GM23338 (cell line): ENCODE data around the gene PCP4. TPM values are rescaled to one million over a fixed set of nuclear protein-coding genes. Genes with fewer than 3 reads are reported as not detected.

Experiments used
- ATAC-seq: fragments of 200-7000 bp; cut with Tn5 transposase; 3 replicates; pipeline ENCODE4 v1.9.1; 2020
- DNase-seq: peaks from one replicate; pipeline ENCODE4 v3.0.0-alpha.2; 2015; ENCODE audit warnings: low spot score
- H2AFZ ChIP-seq: fragments of 200-600 bp; sonication (generic); 2 replicates; pipeline ENCODE4 v1.8.0; 2016; ENCODE audit warnings: antibody characterized with exemption, mild to moderate bottlenecking, moderate library complexity
- H3F3A ChIP-seq: fragments of 200-600 bp; sonication (generic); replicated peaks from 2 replicates; pipeline ENCODE4 v1.8.0; 2017; ENCODE audit warnings: antibody characterized with exemption, mixed run types, low read depth
- H3K27ac ChIP-seq: fragments of 200-600 bp; sonication (generic); 2 replicates; pipeline ENCODE4 v1.6.1; 2016; ENCODE audit warnings: low read depth
- H3K27me3 ChIP-seq: fragments of 200-600 bp; sonication (generic); 2 replicates; pipeline ENCODE4 v1.8.0; 2016; ENCODE audit warnings: mild to moderate bottlenecking, mixed run types, moderate library complexity; ENCODE audit not compliant: insufficient read depth
- H3K36me3 ChIP-seq: fragments of 200-600 bp; sonication (generic); 2 replicates; pipeline ENCODE4 v1.8.0; 2016; ENCODE audit warnings: mild to moderate bottlenecking; ENCODE audit not compliant: insufficient read depth
- H3K4me1 ChIP-seq: fragments of 200-600 bp; sonication (generic); 2 replicates; pipeline ENCODE4 v1.8.0; 2016; ENCODE audit warnings: mild to moderate bottlenecking, moderate library complexity; ENCODE audit not compliant: insufficient read depth
- H3K4me2 ChIP-seq: fragments of 200-600 bp; sonication (generic); 2 replicates; pipeline ENCODE4 v1.7.1; 2017; ENCODE audit warnings: mixed run types
- H3K4me3 ChIP-seq: fragments of 200-600 bp; sonication (generic); 2 replicates; pipeline ENCODE4 v1.6.1; 2016; ENCODE audit warnings: mixed run types
- H3K79me2 ChIP-seq: fragments of 200-600 bp; sonication (generic); replicated peaks from 2 replicates; pipeline ENCODE4 v1.8.0; 2017; ENCODE audit warnings: mild to moderate bottlenecking; ENCODE audit not compliant: insufficient read depth
- H3K9me2 ChIP-seq: fragments of 200-600 bp; sonication (generic); 2 replicates; pipeline ENCODE4 v1.8.0; 2017; ENCODE audit not compliant: insufficient read depth
- H4K20me1 ChIP-seq: fragments of 200-600 bp; sonication (generic); replicated peaks from 2 replicates; pipeline ENCODE4 v1.8.0; 2017; ENCODE audit warnings: mild to moderate bottlenecking; ENCODE audit not compliant: insufficient read depth
- H3K27ac Mint-ChIP-seq: 2 replicates; pipeline ENCODE4 v1.8.0; 2020; ENCODE audit warnings: inconsistent platforms, mild to moderate bottlenecking, moderate library complexity, mixed read lengths
- H3K27me3 Mint-ChIP-seq: 3 replicates; pipeline ENCODE4 v1.8.0; 2022; ENCODE audit warnings: low read depth, mild to moderate bottlenecking, moderate library complexity, mixed read lengths, inconsistent platforms; ENCODE audit not compliant: insufficient read depth, poor library complexity
- H3K36me3 Mint-ChIP-seq: 3 replicates; pipeline ENCODE4 v1.8.0; 2021; ENCODE audit warnings: low read depth, mild to moderate bottlenecking, inconsistent platforms, moderate library complexity, mixed read lengths
- H3K4me1 Mint-ChIP-seq: 3 replicates; pipeline ENCODE4 v1.8.0; 2020; ENCODE audit warnings: mild to moderate bottlenecking, inconsistent platforms, mixed read lengths
- H3K4me3 Mint-ChIP-seq: 3 replicates; pipeline ENCODE4 v1.8.0; 2021; ENCODE audit warnings: moderate library complexity, mild to moderate bottlenecking, inconsistent platforms, mixed read lengths
- H3K9me3 Mint-ChIP-seq: 3 replicates; pipeline ENCODE4 v1.8.0; 2020; ENCODE audit warnings: moderate library complexity, mild to moderate bottlenecking, inconsistent platforms, mixed read lengths
- CREB1 ChIP-seq: fragments of 250-450 bp; sonication (Bioruptor Pico); IDR thresholded peaks from 2 replicates; pipeline ENCODE4 v1.5.0; 2020; ENCODE audit warnings: low read depth, mild to moderate bottlenecking, moderate library complexity
- CTCF ChIP-seq, 2 experiments: fragments of 200-600 bp in 1 of 2; sonication (generic) in 1 of 2; conservative IDR thresholded peaks; 2 replicates each; pipeline versions ENCODE4 v1.5.1 to v1.6.1; 2016 to 2017; ENCODE audit warnings: antibody characterized with exemption in 2 of 2, low read depth in 2 of 2, mild to moderate bottlenecking in 2 of 2, moderate library complexity in 1 of 2
- EZH2phosphoT487 ChIP-seq: fragments of 200-600 bp; sonication (generic); IDR thresholded peaks from one replicate; pipeline ENCODE4 v1.8.1; 2018; ENCODE audit warnings: antibody characterized with exemption; ENCODE audit not compliant: unreplicated experiment
- POLR2AphosphoS5 ChIP-seq: IDR thresholded peaks from 2 replicates; pipeline ENCODE4 v1.6.1; 2016; ENCODE audit warnings: antibody characterized with exemption, low read depth
- REST ChIP-seq: IDR thresholded peaks from one replicate; pipeline ENCODE4 v1.6.1; 2018; ENCODE audit warnings: antibody characterized with exemption; ENCODE audit not compliant: unreplicated experiment
- STAT1 ChIP-seq: IDR thresholded peaks from one replicate; pipeline ENCODE4 v1.6.1; 2016; ENCODE audit warnings: antibody characterized with exemption; ENCODE audit not compliant: unreplicated experiment
- ZNF114 ChIP-seq: fragments of 250-450 bp; sonication (Bioruptor Pico); IDR thresholded peaks from 2 replicates; pipeline ENCODE4 v1.5.0; 2020; ENCODE audit warnings: mild to moderate bottlenecking, moderate library complexity
- ZNF331 ChIP-seq: fragments of 250-450 bp; sonication (Bioruptor Pico); IDR thresholded peaks from 2 replicates; pipeline ENCODE4 v1.5.0; 2020; ENCODE audit warnings: low read depth, mild to moderate bottlenecking, moderate library complexity
- ZNF462 ChIP-seq: fragments of 250-450 bp; sonication (Bioruptor Pico); IDR thresholded peaks from 2 replicates; pipeline ENCODE4 v1.5.0; 2020; ENCODE audit warnings: mild to moderate bottlenecking, moderate library complexity
- polyA plus RNA-seq: library from polyadenylated mRNA; unstranded; fragments of >200 nt; fragmentation: Nextera tagmentation; extraction: Ambion mirVana; gene quantifications from 2 replicates; pipeline ENCODE4 v1.2.1, GENCODE V29; 2016
- total RNA-seq: library from RNA; depleted of rRNA; stranded (reverse); fragments of >200 nt; shearing (Covaris generic); gene quantifications from 2 replicates; pipeline ENCODE4 v1.2.3, GENCODE V29; 2014
- TF ChIP-seq, protein P1 (sequence below): IDR thresholded peaks from 2 replicates; pipeline ENCODE4 v1.6.1; 2016; ENCODE audit warnings: antibody characterized with exemption

The PCP4 gene
- total and polyA plus RNA-seq, 2 experiments from 2014 or later: 7.3 TPM; not detected in 1

- no peaks in the 10 kb centered on the region for H3K36me3 ChIP-seq
- no peak overlapping the region for H3K4me3 ChIP-seq
- H3K9me2 ChIP-seq: peaks cover 22% of the 10 kb centered on the region; the same call in 1 of the 2 replicates
- no peaks in the 10 kb centered on the region for H3K79me2 ChIP-seq
- no peaks in the 10 kb centered on the region; the same call in 2 of the 3 replicates for H3K9me3 Mint-ChIP-seq
- H3K27me3 Mint-ChIP-seq: no peaks in the 10 kb centered on the region
- no peak overlapping the region for H3K27ac Mint-ChIP-seq
- no peak overlapping the region for H2AFZ ChIP-seq
- no peaks in the 10 kb centered on the region; the same call in 2 of the 3 replicates for H3K36me3 Mint-ChIP-seq
- TF ChIP-seq POLR2AphosphoS5 (no peak), CREB1 (CRISPR knock-in tag) (no peak), ZNF114 (CRISPR knock-in tag) (no peak), CTCF (conservative IDR thresholded peaks at IDR 0.05; ENCODE audit: low read depth in 2 of 2) (no peak), REST (no peak), EZH2phosphoT487 (no peak), ZNF331 (CRISPR knock-in tag) (no peak), ZNF462 (no peak), STAT1 (no peak)
- TF ChIP-seq, protein P1, sequence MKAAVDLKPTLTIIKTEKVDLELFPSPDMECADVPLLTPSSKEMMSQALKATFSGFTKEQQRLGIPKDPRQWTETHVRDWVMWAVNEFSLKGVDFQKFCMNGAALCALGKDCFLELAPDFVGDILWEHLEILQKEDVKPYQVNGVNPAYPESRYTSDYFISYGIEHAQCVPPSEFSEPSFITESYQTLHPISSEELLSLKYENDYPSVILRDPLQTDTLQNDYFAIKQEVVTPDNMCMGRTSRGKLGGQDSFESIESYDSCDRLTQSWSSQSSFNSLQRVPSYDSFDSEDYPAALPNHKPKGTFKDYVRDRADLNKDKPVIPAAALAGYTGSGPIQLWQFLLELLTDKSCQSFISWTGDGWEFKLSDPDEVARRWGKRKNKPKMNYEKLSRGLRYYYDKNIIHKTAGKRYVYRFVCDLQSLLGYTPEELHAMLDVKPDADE: no peak
- no peak overlapping the region for H3K27ac ChIP-seq
- H3K27me3 ChIP-seq: no peaks in the 10 kb centered on the region
- no peak for ATAC-seq
- H3K4me2 ChIP-seq: no peak overlapping the region
- no peaks in the 10 kb centered on the region for H4K20me1 ChIP-seq
- no peak for DNase-seq
- H3K4me1 ChIP-seq: peaks cover 5% of the 10 kb centered on the region; the same call in 1 of the 2 replicates
- H3K4me3 Mint-ChIP-seq: no peak overlapping the region
- no peaks in the 10 kb centered on the region for H3F3A ChIP-seq
- H3K4me1 Mint-ChIP-seq: peaks cover 14% of the 10 kb centered on the region
These were observed 23.8 kb upstream of the PCP4 start for GRCh38 chr21:39843483-39843882.
